Stimulated activated CD4-positive, alpha-beta T cell treated with anti-CD3 and anti-CD28 coated beads, Interleukin-12 subunit alpha, Interleukin-12 subunit beta, amount 100 ng/mL, for 24 hours (primary cell): ENCODE results near the gene HOXC4.
"Not testable (repeated sequence)": the region's sequence is repeated elsewhere in the genome, so short reads cannot be mapped to it uniquely, and the experiment has no call there.

Experiments used
- DNase-seq, 2 experiments: peaks; one replicate each; pipeline ENCODE4 v3.0.0-alpha.2; 2020; ENCODE audit warnings: low read depth in 2 of 2

Gene HOXC4

GRCh38 chr12:54040148-54040494 is 13.5 kb upstream of the HOXC4 start:
- DNase-seq, result no peak

- DNase-seq, result no peak
Observed at GRCh38 chr12:54040648-54041047, 13.0 kb upstream of the HOXC4 start.

DNA sequence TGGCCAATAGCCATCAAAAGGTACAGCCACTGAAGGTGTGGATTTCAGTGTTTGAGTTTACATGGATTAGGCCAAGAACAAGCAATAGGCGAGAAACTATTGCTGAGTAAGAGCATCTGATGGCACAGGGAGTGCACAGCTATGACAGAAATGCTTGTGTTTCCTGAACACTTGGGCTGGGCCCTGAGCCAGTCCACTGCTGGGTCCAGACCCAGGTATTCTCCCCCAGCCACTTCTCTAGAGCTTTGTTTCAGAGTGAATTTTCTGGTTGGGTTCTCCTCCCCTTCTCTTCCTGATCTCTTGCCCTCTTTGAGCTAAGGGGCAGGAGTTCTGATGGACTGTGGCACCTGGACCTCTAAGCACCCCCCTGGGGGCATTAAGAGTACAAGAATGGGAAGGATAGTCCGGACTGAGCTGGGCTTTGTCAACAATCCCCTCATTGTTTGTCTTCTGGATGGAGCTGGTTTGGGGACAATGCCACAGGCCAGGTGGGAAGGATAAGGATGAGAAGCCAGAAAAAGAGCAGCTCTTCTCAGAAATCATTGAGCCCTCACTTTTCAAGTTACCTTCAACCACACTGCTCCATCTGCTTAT is 12.4 kb upstream of the HOXC4 start:
- DNase-seq, result no peak

DNA sequence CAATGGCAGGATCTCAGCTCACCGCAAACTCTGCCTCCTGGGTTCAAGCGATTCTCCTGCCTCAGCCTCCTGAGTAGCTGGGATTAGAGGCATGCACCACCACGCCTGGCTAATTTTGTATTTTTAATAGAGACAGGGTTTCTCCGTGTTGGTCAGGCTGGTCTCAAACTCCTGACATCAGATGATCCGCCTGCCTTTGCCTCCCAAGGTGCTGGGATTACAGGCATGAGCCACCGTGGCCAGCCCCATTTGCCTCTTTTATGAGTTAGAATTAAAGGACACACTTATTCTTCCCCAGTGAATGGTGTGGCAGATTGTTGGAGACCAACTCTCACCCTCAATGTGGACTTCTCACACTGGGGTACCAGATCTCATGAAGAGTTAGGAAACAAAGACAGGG is 11.6 kb upstream of the HOXC4 start:
- not testable (repeated sequence) for DNase-seq

DNA sequence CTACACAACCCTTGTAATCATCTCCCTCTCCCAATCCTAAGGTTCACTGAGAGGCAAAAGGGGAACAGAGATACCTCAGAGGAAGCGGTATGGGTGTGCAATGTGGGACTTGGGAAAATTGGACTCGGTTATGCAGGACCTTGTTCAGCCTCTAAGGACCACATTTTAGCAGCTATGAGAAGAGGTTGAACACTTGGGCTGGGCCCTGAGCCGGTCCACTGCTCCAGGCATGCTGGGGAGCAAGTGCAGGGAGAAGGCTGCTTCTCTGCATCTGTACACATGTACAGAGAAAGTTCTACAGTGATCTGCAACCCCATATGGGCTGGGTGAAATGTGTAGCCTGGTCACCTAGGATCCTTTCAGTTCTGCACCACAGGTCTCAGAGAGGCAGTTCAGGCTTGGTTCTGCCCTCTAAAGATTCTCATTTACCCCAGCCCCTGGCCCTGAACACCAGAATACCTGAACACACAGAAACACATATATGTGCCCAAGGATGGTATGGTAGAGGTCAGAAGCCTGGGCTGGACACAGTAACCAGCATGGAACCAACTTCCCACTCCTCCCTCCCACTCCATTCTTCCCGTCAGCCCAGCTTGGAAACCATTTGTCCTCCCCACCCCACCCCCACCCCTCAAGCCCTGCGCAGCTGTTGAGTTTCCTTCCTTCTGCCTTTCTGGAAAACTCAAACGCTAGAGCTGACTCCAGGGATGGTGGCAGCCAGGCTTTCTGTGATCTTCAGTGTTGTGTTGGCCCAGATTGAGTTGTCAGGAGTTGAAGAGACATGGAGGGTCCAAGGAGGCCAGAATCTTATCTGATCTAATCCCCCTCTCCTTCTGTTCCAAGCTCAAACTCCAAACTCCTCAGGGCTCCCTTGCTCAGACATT is 10.4 kb upstream of the HOXC4 start:
- no peak for DNase-seq

DNA sequence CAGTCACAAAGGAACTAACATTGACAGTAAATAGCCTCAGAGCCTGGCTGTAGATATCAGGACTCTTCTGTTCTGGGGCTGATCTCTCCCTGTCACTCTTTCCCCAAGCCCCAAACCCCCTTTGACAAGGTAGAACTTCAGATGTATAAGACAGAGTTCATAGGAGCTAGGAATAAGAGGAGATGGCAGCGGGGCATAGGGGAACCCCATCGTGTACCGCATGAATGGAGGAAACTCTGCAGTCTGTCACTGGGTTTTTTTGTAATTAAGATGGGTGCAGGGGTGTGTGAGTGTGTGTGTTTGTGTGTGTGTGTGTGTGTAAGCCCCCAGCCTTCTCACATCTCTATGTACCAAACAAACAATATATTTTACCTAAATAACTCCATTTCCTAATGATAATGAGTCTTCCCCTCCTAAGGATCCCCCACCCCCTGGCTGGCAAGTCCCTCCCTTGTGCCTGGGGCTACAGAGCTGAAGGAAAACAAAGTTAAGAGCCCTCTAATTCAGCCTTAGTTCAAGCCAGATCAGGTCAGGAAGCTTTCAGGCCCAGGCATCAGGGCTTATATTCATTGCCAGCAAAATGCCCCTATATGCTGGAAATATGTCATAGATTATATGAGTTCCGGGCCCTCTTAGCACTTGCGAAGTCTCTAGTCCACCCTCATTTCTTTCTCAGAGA is 9.1 kb upstream of the HOXC4 start:
- DNase-seq, result no peak

DNA sequence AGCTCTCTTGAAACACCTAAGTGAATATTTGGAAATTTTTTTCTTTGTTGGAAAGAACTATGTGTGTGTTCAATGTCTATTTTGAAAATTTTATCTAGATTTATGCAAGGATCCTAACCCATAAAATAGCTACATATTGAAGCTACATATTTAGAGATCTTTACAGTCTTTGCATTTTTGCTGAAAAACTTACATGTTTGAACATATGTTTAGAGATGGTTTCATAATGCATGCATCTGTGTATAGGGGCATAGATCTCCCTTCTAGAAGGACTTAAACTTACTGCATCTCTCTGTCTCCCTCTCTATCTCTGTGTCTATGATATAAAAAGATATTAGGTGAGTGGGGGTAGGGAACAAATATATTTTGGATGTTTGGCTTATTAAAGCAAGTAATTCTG is 8.2 kb upstream of the HOXC4 start:
- no peak for DNase-seq

DNA sequence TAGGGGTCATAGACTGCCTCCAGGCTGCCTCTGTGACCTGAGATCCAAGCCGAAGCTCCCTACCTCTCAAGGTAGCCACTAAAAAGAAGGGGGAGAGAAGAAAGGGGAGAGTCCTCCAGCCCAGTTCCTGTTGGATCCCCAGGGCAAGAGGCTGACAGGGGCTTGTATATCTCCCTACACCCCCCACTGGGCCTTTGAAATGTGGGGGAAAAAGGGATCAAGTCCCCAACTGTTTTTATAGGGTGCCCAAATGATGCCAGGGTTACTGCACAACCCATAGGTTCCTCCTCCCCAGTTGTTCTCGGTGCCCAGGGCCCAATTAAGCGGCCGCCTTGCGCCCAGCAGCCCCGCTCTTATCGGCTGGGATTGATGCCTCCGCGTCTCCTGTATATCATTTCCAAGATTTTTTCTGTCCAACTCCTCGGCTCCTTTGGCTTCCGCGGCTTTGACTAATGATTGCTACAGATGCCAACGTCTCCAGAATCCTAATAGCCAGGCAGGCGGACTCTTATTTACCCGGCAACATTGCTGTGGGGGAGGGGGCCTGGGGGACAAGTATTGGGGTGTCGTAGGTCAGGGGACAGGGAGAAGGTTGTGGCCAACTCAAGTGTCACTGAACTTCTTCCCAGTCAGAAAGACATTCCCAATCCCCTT is 7.6 kb upstream of the HOXC4 start:
- DNase-seq, result no peak

- DNase-seq, result no peak
Observed at GRCh38 chr12:54046809-54047159, 6.9 kb upstream of the HOXC4 start.

- DNase-seq, result no peak
Observed at GRCh38 chr12:54047160-54047963, 6.3 kb upstream of the HOXC4 start.

DNA sequence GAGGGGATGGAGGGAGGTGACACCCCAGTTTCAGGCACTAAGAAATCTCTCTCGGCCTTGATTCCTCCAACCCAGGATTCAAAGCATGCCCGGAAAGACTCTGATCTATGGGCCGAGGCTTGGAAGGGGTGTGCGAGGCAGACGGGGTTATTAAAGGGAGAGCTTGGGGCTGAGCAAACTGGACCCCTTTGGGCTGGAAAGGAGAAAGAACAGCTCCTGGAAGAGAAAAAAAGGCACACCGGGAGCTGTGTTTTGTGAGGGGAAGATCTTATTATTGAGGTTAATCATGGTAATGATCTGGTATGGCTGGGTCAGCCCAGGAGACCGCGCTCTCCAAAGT is 5.7 kb upstream of the HOXC4 start:
- no peak for DNase-seq

DNA sequence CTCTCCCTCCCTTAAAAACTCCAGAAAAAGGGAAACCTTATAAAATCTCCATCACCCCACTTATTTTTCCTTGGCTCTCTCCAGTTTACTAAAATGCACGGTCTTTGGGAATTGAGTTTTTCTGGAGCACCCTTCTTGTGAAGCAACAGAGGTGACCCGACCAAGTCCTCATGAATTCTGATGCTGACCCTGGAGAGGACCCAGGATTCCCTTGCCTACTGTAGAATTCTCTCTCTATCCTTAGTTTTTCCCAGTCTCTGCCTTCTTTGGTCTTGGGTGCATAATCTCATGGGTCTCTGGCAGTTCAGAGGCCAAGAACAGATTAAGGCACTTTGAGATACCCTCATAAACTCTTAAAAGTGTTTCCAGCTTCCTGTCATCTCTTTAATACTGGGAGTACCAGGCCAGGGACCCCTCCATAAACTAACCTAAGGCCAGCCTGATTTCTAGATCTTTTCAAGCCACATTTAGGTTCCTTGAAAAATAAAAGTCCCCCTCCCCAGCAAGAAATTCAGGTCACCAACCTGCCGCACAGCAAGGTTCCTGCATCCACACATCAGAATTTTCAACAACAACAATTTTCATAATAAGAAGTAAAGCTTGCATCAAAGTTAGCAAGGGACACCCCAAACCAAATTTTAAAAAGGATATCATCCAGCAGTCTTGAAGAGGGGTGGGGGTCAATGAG is 5.1 kb upstream of the HOXC4 start:
- DNase-seq, result no peak

GRCh38 chr12:54049108-54049507 is 4.5 kb upstream of the HOXC4 start:
- no peak for DNase-seq

DNA sequence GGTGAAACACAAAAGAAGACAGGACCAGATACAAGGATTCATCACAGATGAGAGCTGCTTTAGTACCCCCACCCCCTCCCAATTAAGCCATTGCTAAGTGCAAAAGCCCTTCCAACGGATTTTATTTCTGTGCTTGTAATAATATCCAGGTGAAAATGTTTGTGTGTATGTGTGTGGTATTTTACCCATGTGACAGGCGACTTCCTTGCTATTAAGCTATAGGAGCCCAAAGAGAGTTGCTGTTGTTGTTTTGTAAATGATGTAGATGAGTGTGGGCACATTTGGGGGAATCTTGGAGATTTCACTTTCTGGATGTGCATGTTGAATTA is 3.2 kb upstream of the HOXC4 start:
- no peak for DNase-seq

- DNase-seq, result no peak
Observed at GRCh38 chr12:54051026-54051842, 2.4 kb upstream of the HOXC4 start.

- no peak for DNase-seq
Observed at GRCh38 chr12:54051874-54052437, 1.7 kb upstream of the HOXC4 start.

DNA sequence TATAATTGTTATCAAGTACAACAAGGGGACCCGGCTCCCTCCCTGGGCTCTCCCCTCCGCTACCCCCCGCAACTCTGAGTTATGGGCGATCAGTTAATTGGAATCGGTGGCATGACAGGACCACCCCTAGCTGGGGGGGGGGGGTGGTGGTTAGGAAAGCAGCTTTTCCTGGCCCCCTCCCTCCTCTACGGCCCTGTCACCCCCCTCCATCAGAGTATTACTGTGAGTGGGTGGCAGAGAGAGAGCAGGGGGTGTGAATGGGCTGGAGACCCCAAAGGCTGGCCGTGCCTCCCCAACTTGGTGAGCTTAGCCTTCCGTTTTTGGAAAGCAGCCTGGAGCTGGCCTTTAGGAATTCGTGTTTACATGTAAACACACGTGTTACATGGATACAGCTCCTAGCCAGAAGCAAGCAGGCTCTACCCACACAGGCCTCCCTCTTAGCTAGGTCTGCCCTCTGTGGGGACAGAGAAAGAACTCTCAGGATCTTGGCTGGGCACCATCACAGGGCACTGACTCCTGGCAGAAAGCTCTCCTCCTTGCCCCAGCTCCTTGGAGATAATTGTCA is 1.1 kb upstream of the HOXC4 start:
- DNase-seq, result no peak

GRCh38 chr12:54053003-54053750 is 458 bp upstream of the HOXC4 start:
- no peak for DNase-seq

DNA sequence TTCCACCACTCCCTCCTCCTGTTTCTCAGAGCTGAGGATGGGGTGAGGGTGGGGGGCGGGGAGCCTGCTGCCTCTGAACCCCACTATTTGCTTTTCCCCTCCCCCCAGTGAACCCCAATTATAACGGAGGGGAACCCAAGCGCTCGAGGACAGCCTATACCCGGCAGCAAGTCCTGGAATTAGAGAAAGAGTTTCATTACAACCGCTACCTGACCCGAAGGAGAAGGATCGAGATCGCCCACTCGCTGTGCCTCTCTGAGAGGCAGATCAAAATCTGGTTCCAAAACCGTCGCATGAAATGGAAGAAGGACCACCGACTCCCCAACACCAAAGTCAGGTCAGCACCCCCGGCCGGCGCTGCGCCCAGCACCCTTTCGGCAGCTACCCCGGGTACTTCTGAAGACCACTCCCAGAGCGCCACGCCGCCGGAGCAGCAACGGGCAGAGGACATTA is 1.1 kb downstream of the HOXC4 start:
- DNase-seq, result no peak
